ENCODE results near the gene GNPTAB.
A peak's percentile ranks its signal among the peaks of the same experiment; 100 is the strongest.

Gene GNPTAB

GRCh38 chr12:101696251-101697196 is 134.2 kb downstream of the GNPTAB start:
- peak; percentile 52 for DNase-seq (ENCODE audit: low read depth)

- DNase-seq (ENCODE audit: low read depth) = no peak
Measured at GRCh38 chr12:101695706-101696105, 135.1 kb downstream of the GNPTAB start.

Data from CMK (cell line).